WTC11 (cell line): ENCODE measurements around the gene RMDN3. TPM values are rescaled to one million over a fixed set of nuclear protein-coding genes. Genes with fewer than 3 reads are reported as not detected.

Experiments
- ATAC-seq: fragments of 200-7000 bp; cut with Tn5 transposase; 2 replicates; pipeline ENCODE4 v1.10.0; 2021; ENCODE audit warnings: mild to moderate bottlenecking, moderate library complexity
- CTCF ChIA-PET: fragments of 300-600 bp; sonication (Branson Sonifier 250); formaldehyde crosslinking; loops from one replicate; lab custom pipeline; 2021; ENCODE audit warnings: antibody characterized with exemption; lab: Charles Lee
- POLR2A ChIA-PET: fragments of 350-600 bp; sonication (Branson Sonifier 250); formaldehyde crosslinking; loops from one replicate; lab custom pipeline; 2021; ENCODE audit warnings: antibody characterized with exemption; lab: Charles Lee
- DNase-seq: peaks from one replicate; pipeline ENCODE4 v3.0.0; 2021; ENCODE audit warnings: low spot score
- H3K27ac Mint-ChIP-seq: 2 replicates; pipeline ENCODE4 v1.8.0; 2021; ENCODE audit warnings: mixed read lengths
- H3K27me3 Mint-ChIP-seq: 2 replicates; pipeline ENCODE4 v1.8.0; 2021; ENCODE audit warnings: low read depth, mild to moderate bottlenecking, moderate library complexity, mixed read lengths
- H3K36me3 Mint-ChIP-seq: 2 replicates; pipeline ENCODE4 v1.8.0; 2021; ENCODE audit warnings: mixed read lengths
- H3K4me1 Mint-ChIP-seq: 2 replicates; pipeline ENCODE4 v1.8.0; 2022; ENCODE audit warnings: mixed read lengths
- H3K4me3 Mint-ChIP-seq: 2 replicates; pipeline ENCODE4 v1.8.0; 2021; ENCODE audit warnings: mild to moderate bottlenecking, moderate library complexity, mixed read lengths
- H3K9me3 Mint-ChIP-seq: 2 replicates; pipeline ENCODE4 v1.8.0; 2021; ENCODE audit warnings: mixed read lengths
- CDX4 ChIP-seq: fragments of 250-450 bp; sonication (Bioruptor Pico); IDR thresholded peaks from 2 replicates; pipeline ENCODE4 v1.9.0; 2021; ENCODE audit warnings: moderate library complexity, mild to moderate bottlenecking, inconsistent platforms, borderline replicate concordance
- CREB1 ChIP-seq: sonication (generic); formaldehyde crosslinking; IDR thresholded peaks from 2 replicates; pipeline ENCODE4 v1.8.0; 2023; ENCODE audit warnings: mild to moderate bottlenecking, missing genetic modification reagents
- E2F4 ChIP-seq: sonication (generic); formaldehyde crosslinking; IDR thresholded peaks from 2 replicates; pipeline ENCODE4 v1.8.1; 2022; ENCODE audit warnings: low read depth, mild to moderate bottlenecking, moderate library complexity, missing genetic modification reagents, borderline replicate concordance
- FOXP1 ChIP-seq: sonication (generic); formaldehyde crosslinking; IDR thresholded peaks from 2 replicates; pipeline ENCODE4 v1.8.0; 2022; ENCODE audit warnings: missing genetic modification reagents, mild to moderate bottlenecking, moderate library complexity, borderline replicate concordance
- IRF2 ChIP-seq: sonication (generic); formaldehyde crosslinking; IDR thresholded peaks from 2 replicates; pipeline ENCODE4 v1.8.0; 2022; ENCODE audit warnings: low read depth, missing genetic modification reagents, borderline replicate concordance
- KAT7 ChIP-seq: sonication (generic); formaldehyde crosslinking; IDR thresholded peaks from 2 replicates; pipeline ENCODE4 v1.8.1; 2023; ENCODE audit warnings: missing genetic modification reagents, mild to moderate bottlenecking, borderline replicate concordance
- PRRX2 ChIP-seq: fragments of 250-450 bp; sonication (Bioruptor Pico); IDR thresholded peaks from 2 replicates; pipeline ENCODE4 v1.8.0; 2021; ENCODE audit warnings: mild to moderate bottlenecking
- TEAD4 ChIP-seq: sonication (generic); formaldehyde crosslinking; IDR thresholded peaks from 2 replicates; pipeline ENCODE4 v1.8.0; 2022; ENCODE audit warnings: mild to moderate bottlenecking, missing genetic modification reagents
- ZBTB21 ChIP-seq: sonication (generic); formaldehyde crosslinking; IDR thresholded peaks from 2 replicates; pipeline ENCODE4 v1.8.1; 2023; ENCODE audit warnings: mild to moderate bottlenecking, missing genetic modification reagents, borderline replicate concordance
- ZNF121 ChIP-seq: sonication (generic); formaldehyde crosslinking; IDR thresholded peaks from 2 replicates; pipeline ENCODE4 v1.8.0; 2023; ENCODE audit warnings: missing genetic modification reagents
- ZNF423 ChIP-seq: fragments of 250-450 bp; sonication (Bioruptor Pico); IDR thresholded peaks from 2 replicates; pipeline ENCODE4 v2.1.2; 2022; ENCODE audit warnings: mild to moderate bottlenecking, moderate library complexity
- total RNA-seq: library from RNA; stranded (reverse); gene quantifications from 3 replicates; pipeline ENCODE4 v1.2.3, GENCODE V29; 2021
- TF ChIP-seq, protein P1 (sequence below): sonication (generic); formaldehyde crosslinking; IDR thresholded peaks from 2 replicates; pipeline ENCODE4 v1.8.1; 2023; ENCODE audit warnings: mild to moderate bottlenecking, missing genetic modification reagents, borderline replicate concordance
- TF ChIP-seq, protein P2 (sequence below): sonication (generic); formaldehyde crosslinking; IDR thresholded peaks from 2 replicates; pipeline ENCODE4 v1.8.1; 2022; ENCODE audit warnings: mild to moderate bottlenecking, moderate library complexity, missing genetic modification reagents
- TF ChIP-seq, protein P3 (sequence below): sonication (generic); formaldehyde crosslinking; IDR thresholded peaks from 2 replicates; pipeline ENCODE4 v1.8.1; 2023; ENCODE audit warnings: mild to moderate bottlenecking, missing genetic modification reagents, moderate library complexity
- TF ChIP-seq, protein P4 (sequence below): fragments of 250-450 bp; sonication (Bioruptor Pico); IDR thresholded peaks from 2 replicates; pipeline ENCODE4 v1.8.0; 2021; ENCODE audit warnings: mild to moderate bottlenecking
- TF ChIP-seq, protein P5 (sequence below): sonication (generic); formaldehyde crosslinking; conservative IDR thresholded peaks from 2 replicates; pipeline ENCODE4 v1.8.1; 2023; ENCODE audit warnings: mild to moderate bottlenecking, low read depth, missing genetic modification reagents, moderate library complexity
- TF ChIP-seq, protein P6 (sequence below): fragments of 200-600 bp; IDR thresholded peaks from 2 replicates; pipeline ENCODE4 v1.8.0; 2022; ENCODE audit warnings: antibody characterized with exemption

Gene RMDN3
- total RNA-seq, 1 experiment from 2014 or later: 22.8 TPM

GRCh38 chr15:40750885-40751284, 4.2 kb downstream of the RMDN3 start (continued):
- TF ChIP-seq, protein P1, sequence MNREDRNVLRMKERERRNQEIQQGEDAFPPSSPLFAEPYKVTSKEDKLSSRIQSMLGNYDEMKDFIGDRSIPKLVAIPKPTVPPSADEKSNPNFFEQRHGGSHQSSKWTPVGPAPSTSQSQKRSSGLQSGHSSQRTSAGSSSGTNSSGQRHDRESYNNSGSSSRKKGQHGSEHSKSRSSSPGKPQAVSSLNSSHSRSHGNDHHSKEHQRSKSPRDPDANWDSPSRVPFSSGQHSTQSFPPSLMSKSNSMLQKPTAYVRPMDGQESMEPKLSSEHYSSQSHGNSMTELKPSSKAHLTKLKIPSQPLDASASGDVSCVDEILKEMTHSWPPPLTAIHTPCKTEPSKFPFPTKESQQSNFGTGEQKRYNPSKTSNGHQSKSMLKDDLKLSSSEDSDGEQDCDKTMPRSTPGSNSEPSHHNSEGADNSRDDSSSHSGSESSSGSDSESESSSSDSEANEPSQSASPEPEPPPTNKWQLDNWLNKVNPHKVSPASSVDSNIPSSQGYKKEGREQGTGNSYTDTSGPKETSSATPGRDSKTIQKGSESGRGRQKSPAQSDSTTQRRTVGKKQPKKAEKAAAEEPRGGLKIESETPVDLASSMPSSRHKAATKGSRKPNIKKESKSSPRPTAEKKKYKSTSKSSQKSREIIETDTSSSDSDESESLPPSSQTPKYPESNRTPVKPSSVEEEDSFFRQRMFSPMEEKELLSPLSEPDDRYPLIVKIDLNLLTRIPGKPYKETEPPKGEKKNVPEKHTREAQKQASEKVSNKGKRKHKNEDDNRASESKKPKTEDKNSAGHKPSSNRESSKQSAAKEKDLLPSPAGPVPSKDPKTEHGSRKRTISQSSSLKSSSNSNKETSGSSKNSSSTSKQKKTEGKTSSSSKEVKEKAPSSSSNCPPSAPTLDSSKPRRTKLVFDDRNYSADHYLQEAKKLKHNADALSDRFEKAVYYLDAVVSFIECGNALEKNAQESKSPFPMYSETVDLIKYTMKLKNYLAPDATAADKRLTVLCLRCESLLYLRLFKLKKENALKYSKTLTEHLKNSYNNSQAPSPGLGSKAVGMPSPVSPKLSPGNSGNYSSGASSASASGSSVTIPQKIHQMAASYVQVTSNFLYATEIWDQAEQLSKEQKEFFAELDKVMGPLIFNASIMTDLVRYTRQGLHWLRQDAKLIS: no peak
- TF ChIP-seq KAT7 (CRISPR knock-in tag) (no peak), ZBTB21 (CRISPR knock-in tag) (no peak)

GRCh38 chr15:40749151-40749630, 5.9 kb downstream of the RMDN3 start:
- no peak for ATAC-seq
- DNase-seq: no peak
- H3K27ac Mint-ChIP-seq: no peak overlapping the region
- H3K4me1 Mint-ChIP-seq: no peaks in the 10 kb centered on the region
- H3K36me3 Mint-ChIP-seq: peaks cover 7% of the 10 kb centered on the region; the same call in 1 of the 2 replicates
- no peak overlapping the region for H3K4me3 Mint-ChIP-seq
- H3K27me3 Mint-ChIP-seq: no peaks in the 10 kb centered on the region
- TF ChIP-seq FOXP1 (CRISPR knock-in tag) (no peak), ZNF121 (CRISPR knock-in tag) (peak; percentile 85)
- H3K9me3 Mint-ChIP-seq: no peaks in the 10 kb centered on the region
- ChIA-PET POLR2A (no interaction called here), CTCF (interaction anchor here (1.4 kb wide), 1 partner anchor 108 kb away, joined by 4 read pairs; no protein-coding TSS in a partner anchor)

DNA sequence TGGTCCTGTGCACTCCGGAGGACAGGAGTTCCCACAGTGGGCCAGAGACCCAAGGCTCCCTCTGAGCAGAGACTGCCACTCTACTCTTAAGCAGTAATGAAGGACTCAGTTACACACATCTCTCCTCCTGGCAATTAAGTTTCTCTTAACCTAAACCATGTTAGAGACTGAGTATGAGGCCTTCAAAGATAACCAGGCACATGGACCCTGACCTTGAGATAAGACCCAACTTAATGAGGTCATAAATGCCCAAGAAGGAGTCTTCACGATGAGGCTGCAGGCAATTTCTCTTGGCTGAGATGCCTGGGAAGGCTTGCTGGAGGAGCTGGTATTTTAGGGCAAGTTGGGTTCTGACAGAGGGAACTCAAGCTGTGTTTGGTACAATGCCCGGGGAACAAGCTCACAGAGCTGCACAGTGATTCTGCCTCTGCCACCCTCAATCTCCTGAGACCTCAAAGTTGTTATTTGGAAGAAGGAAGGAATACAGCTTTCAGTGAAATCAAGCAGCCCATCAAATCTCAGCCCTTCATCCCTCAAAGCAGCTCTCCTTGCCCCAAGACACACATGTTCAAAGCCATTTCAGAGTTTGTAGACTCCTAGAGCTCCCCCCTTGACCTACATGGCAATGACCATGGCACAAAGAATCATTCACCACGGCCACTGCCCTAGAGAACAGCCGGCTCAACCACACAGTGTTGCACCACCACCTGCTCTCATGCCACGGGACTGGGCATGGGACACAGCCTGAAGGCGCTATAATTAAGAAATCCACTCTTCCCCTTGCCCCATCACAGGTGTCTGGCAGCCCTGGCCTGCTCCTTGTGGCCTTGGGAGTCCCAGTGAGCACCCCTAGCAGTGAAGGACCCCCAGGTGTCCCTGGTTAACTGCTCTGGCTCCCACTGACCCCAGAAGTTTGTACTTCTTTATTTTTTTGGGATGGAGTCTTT, 7.1 kb downstream of the RMDN3 start:
- ChIA-PET POLR2A (interaction anchor here (0.6 to 1.1 kb wide), 3 partner anchors 14 to 52 kb away, joined by 3 to 4 read pairs (median 3); no protein-coding TSS in a partner anchor), CTCF (interaction anchor here (0.9 to 3.1 kb wide), 11 partner anchors 8 to 147 kb away, joined by 3 to 38 read pairs (median 10); partner anchors contain the start of genes DNAJC17, VPS18 and ZFYVE19)
- H3K36me3 Mint-ChIP-seq: peaks cover 7% of the 10 kb centered on the region; the same call in 1 of the 2 replicates
- H3K9me3 Mint-ChIP-seq: no peaks in the 10 kb centered on the region
- no peaks in the 10 kb centered on the region for H3K4me1 Mint-ChIP-seq
- no peak overlapping the region for H3K4me3 Mint-ChIP-seq
- DNase-seq: no peak
- no peak overlapping the region for H3K27ac Mint-ChIP-seq
- no peak for ATAC-seq
- no peaks in the 10 kb centered on the region for H3K27me3 Mint-ChIP-seq
- TF ChIP-seq TEAD4: no peak
- TF ChIP-seq, protein P2, sequence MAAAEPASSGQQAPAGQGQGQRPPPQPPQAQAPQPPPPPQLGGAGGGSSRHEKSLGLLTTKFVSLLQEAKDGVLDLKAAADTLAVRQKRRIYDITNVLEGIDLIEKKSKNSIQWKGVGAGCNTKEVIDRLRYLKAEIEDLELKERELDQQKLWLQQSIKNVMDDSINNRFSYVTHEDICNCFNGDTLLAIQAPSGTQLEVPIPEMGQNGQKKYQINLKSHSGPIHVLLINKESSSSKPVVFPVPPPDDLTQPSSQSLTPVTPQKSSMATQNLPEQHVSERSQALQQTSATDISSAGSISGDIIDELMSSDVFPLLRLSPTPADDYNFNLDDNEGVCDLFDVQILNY (CRISPR knock-in tag): no peak
- no peak for TF ChIP-seq CREB1 (CRISPR knock-in tag)
- no peak for TF ChIP-seq E2F4 (CRISPR knock-in tag)
- TF ChIP-seq IRF2 (CRISPR knock-in tag): no peak
- TF ChIP-seq, protein P3, sequence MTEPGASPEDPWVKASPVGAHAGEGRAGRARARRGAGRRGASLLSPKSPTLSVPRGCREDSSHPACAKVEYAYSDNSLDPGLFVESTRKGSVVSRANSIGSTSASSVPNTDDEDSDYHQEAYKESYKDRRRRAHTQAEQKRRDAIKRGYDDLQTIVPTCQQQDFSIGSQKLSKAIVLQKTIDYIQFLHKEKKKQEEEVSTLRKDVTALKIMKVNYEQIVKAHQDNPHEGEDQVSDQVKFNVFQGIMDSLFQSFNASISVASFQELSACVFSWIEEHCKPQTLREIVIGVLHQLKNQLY: no peak
- TF ChIP-seq, protein P4, sequence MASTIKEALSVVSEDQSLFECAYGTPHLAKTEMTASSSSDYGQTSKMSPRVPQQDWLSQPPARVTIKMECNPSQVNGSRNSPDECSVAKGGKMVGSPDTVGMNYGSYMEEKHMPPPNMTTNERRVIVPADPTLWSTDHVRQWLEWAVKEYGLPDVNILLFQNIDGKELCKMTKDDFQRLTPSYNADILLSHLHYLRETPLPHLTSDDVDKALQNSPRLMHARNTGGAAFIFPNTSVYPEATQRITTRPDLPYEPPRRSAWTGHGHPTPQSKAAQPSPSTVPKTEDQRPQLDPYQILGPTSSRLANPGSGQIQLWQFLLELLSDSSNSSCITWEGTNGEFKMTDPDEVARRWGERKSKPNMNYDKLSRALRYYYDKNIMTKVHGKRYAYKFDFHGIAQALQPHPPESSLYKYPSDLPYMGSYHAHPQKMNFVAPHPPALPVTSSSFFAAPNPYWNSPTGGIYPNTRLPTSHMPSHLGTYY (CRISPR knock-in tag): no peak
- TF ChIP-seq ZNF423 (CRISPR knock-in tag): no peak
- no peak for TF ChIP-seq PRRX2
- TF ChIP-seq CDX4 (CRISPR knock-in tag): no peak
- TF ChIP-seq, protein P5, sequence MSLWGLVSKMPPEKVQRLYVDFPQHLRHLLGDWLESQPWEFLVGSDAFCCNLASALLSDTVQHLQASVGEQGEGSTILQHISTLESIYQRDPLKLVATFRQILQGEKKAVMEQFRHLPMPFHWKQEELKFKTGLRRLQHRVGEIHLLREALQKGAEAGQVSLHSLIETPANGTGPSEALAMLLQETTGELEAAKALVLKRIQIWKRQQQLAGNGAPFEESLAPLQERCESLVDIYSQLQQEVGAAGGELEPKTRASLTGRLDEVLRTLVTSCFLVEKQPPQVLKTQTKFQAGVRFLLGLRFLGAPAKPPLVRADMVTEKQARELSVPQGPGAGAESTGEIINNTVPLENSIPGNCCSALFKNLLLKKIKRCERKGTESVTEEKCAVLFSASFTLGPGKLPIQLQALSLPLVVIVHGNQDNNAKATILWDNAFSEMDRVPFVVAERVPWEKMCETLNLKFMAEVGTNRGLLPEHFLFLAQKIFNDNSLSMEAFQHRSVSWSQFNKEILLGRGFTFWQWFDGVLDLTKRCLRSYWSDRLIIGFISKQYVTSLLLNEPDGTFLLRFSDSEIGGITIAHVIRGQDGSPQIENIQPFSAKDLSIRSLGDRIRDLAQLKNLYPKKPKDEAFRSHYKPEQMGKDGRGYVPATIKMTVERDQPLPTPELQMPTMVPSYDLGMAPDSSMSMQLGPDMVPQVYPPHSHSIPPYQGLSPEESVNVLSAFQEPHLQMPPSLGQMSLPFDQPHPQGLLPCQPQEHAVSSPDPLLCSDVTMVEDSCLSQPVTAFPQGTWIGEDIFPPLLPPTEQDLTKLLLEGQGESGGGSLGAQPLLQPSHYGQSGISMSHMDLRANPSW (CRISPR knock-in tag): no peak
- TF ChIP-seq, protein P6, sequence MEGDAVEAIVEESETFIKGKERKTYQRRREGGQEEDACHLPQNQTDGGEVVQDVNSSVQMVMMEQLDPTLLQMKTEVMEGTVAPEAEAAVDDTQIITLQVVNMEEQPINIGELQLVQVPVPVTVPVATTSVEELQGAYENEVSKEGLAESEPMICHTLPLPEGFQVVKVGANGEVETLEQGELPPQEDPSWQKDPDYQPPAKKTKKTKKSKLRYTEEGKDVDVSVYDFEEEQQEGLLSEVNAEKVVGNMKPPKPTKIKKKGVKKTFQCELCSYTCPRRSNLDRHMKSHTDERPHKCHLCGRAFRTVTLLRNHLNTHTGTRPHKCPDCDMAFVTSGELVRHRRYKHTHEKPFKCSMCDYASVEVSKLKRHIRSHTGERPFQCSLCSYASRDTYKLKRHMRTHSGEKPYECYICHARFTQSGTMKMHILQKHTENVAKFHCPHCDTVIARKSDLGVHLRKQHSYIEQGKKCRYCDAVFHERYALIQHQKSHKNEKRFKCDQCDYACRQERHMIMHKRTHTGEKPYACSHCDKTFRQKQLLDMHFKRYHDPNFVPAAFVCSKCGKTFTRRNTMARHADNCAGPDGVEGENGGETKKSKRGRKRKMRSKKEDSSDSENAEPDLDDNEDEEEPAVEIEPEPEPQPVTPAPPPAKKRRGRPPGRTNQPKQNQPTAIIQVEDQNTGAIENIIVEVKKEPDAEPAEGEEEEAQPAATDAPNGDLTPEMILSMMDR: no peak
